ENCODE measurements around the gene VPS13C.

GRCh38 chr15:61880084-61880483 lies 180.2 kb downstream of the VPS13C start:
- TF ChIP-seq POLR2A (IDR thresholded peaks at IDR 0.05) (no peak), CTCF (IDR thresholded peaks at IDR 0.05) (no peak)

Measured in esophagus squamous epithelium (tissue), 4 donors.